MM.1S (cell line): ENCODE data around the gene RB1.
"Not testable (repeated sequence)": the region's sequence is repeated elsewhere in the genome, so short reads cannot be mapped to it uniquely, and the experiment has no call there.

Source experiments
- EZH2 ChIP-seq: fragments of 300-600 bp; sonication (generic); optimal IDR thresholded peaks from 2 replicates; pipeline ENCODE3; 2017; ENCODE audit warnings: low read depth, mild to moderate bottlenecking, antibody characterized with exemption, low read length, mixed read lengths
- TF ChIP-seq, protein P1 (sequence below): fragments of 300-600 bp; sonication (generic); IDR thresholded peaks from 2 replicates; pipeline ENCODE4 v1.5.1; 2016; ENCODE audit warnings: antibody characterized with exemption, low read length, mixed read lengths

DNA sequence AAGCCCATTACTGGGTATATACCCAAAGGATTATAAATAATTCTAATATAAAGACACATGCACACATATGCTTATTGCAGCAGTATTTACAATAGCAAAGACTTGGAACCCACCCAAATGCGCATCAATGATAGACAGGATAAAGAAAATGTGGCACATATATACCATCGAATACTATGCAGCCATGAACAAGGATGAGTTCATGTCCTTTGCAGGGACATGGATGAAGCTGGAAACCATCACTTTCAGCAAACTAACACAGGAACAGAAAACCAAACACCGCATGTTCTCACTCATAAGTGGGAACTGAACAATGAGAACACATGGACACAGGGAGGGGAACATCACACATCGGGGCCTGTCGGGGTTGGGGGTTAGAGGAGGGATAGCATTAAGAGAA is 118.5 kb downstream of the RB1 start:
- TF ChIP-seq, protein P1, sequence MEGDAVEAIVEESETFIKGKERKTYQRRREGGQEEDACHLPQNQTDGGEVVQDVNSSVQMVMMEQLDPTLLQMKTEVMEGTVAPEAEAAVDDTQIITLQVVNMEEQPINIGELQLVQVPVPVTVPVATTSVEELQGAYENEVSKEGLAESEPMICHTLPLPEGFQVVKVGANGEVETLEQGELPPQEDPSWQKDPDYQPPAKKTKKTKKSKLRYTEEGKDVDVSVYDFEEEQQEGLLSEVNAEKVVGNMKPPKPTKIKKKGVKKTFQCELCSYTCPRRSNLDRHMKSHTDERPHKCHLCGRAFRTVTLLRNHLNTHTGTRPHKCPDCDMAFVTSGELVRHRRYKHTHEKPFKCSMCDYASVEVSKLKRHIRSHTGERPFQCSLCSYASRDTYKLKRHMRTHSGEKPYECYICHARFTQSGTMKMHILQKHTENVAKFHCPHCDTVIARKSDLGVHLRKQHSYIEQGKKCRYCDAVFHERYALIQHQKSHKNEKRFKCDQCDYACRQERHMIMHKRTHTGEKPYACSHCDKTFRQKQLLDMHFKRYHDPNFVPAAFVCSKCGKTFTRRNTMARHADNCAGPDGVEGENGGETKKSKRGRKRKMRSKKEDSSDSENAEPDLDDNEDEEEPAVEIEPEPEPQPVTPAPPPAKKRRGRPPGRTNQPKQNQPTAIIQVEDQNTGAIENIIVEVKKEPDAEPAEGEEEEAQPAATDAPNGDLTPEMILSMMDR, result not testable (repeated sequence)
- TF ChIP-seq EZH2, result not testable (repeated sequence)
